Endothelial cell of umbilical vein (primary cell): ENCODE data around the gene NOBOX. TPM values are rescaled to one million over a fixed set of nuclear protein-coding genes. Genes with fewer than 3 reads are reported as not detected.
"Not testable (repeated sequence)": the region's sequence is repeated elsewhere in the genome, so short reads cannot be mapped to it uniquely, and the experiment has no call there.

Source experiments
- BruUV-seq: library from RNA; stranded (reverse); fragments of 400-500 nt; replicated peaks from 2 replicates; lab custom pipeline; 2021; lab: Mats Ljungman, UMichigan
- CTCF ChIA-PET: fragments of 300-600, 350-600 bp; sonication (Branson Sonifier 250); formaldehyde crosslinking; loops from one replicate; lab custom pipeline; 2021; ENCODE audit warnings: antibody characterized with exemption, inconsistent platforms; lab: Charles Lee
- POLR2A ChIA-PET: fragments of 300-600, 350-600 bp; sonication (Branson Sonifier 250); formaldehyde crosslinking; loops from one replicate; lab custom pipeline; 2021; ENCODE audit warnings: antibody characterized with exemption, inconsistent platforms; lab: Charles Lee
- DNase-seq: peaks from one replicate; pipeline ENCODE4 v3.0.0-alpha.2; 2011; ENCODE audit warnings: low read depth, low spot score
- FAIRE-seq: peaks from 2 replicates; lab custom pipeline; 2011; peaks lifted over from hg19 to GRCh38; lab: Jason Lieb, UNC
- H2AFZ ChIP-seq: 2 replicates; pipeline ENCODE4 v1.6.0; 2012; ENCODE audit warnings: low read depth, low read length, control low read depth, inconsistent platforms
- H3K27ac ChIP-seq: 2 replicates; pipeline ENCODE4 v1.5.1; 2011; ENCODE audit warnings: low read depth, mild to moderate bottlenecking, control low read depth, low read length, moderate library complexity; ENCODE audit not compliant: insufficient read depth
- H3K27me3 ChIP-seq, 2 experiments: 2 replicates each; pipeline versions ENCODE4 v1.6.0 to v1.6.1; 2011; ENCODE audit warnings: low read length in 2 of 2, mixed read lengths in 1 of 2; ENCODE audit not compliant: control insufficient read depth in 2 of 2, insufficient read depth in 2 of 2
- H3K36me3 ChIP-seq, 2 experiments: 2 replicates in 1 of 2; 3 replicates in 1 of 2; pipeline ENCODE4 v1.5.1; 2011; ENCODE audit warnings: low read length in 2 of 2, mild to moderate bottlenecking in 1 of 2, moderate library complexity in 1 of 2; ENCODE audit not compliant: control insufficient read depth in 2 of 2, insufficient read depth in 2 of 2; ENCODE audit errors: extremely low read depth in 1 of 2
- H3K4me1 ChIP-seq: 3 replicates; pipeline ENCODE4 v1.5.1; 2011; ENCODE audit warnings: mild to moderate bottlenecking, low read length; ENCODE audit not compliant: control insufficient read depth, insufficient read depth; ENCODE audit errors: extremely low read depth
- H3K4me2 ChIP-seq: 2 replicates; pipeline ENCODE4 v1.6.1; 2011; ENCODE audit warnings: low read length, control low read depth, mixed read lengths; ENCODE audit not compliant: insufficient read depth
- H3K4me3 ChIP-seq, 3 experiments: fragments of 200-600 bp in 1 of 3; sonication (generic), shearing (Covaris generic) in 1 of 3; replicated peaks in 1 of 3; 2 replicates each; pipeline ENCODE4 v1.5.1; 2011 to 2016; ENCODE audit warnings: control low read depth in 3 of 3, low read length in 3 of 3, mild to moderate bottlenecking in 2 of 3, inconsistent platforms in 1 of 3, low read depth in 1 of 3, moderate library complexity in 1 of 3; ENCODE audit not compliant: insufficient read depth in 1 of 3
- H3K79me2 ChIP-seq: 2 replicates; pipeline ENCODE4 v1.6.0; 2012; ENCODE audit warnings: low read length, inconsistent platforms; ENCODE audit not compliant: control insufficient read depth, insufficient read depth
- H3K9ac ChIP-seq: replicated peaks from 2 replicates; pipeline ENCODE3; 2011; ENCODE audit warnings: low read length, control low read depth; ENCODE audit not compliant: insufficient read depth; ENCODE audit errors: extremely low read depth
- H3K9me1 ChIP-seq: replicated peaks from 3 replicates; pipeline ENCODE4 v1.6.0; 2011; ENCODE audit warnings: mild to moderate bottlenecking, low read length; ENCODE audit not compliant: control insufficient read depth, insufficient read depth; ENCODE audit errors: extremely low read depth
- H3K9me3 ChIP-seq: replicated peaks from 2 replicates; pipeline ENCODE4 v1.5.1; 2012; ENCODE audit warnings: low read length, inconsistent platforms; ENCODE audit not compliant: control insufficient read depth, insufficient read depth
- H4K20me1 ChIP-seq: replicated peaks from 2 replicates; pipeline ENCODE3; 2011; ENCODE audit warnings: mild to moderate bottlenecking, low read length; ENCODE audit not compliant: control insufficient read depth, insufficient read depth; ENCODE audit errors: extremely low read depth
- CTCF ChIP-seq, 2 donors: IDR thresholded peaks; 1 replicate in 1 of 2; 2 replicates in 1 of 2; pipeline ENCODE4 v1.5.1; 2011; ENCODE audit warnings: low read length in 2 of 2, mild to moderate bottlenecking in 2 of 2, moderate library complexity in 2 of 2, control low read depth in 1 of 2, inconsistent platforms in 1 of 2, low read depth in 1 of 2; ENCODE audit not compliant: insufficient read depth in 1 of 2; ENCODE audit errors: extremely low read depth in 1 of 2
- EZH2 ChIP-seq: IDR thresholded peaks from 2 replicates; pipeline ENCODE4 v1.6.1; 2012; ENCODE audit warnings: borderline replicate concordance, low read depth, mild to moderate bottlenecking, moderate library complexity, low read length, inconsistent platforms; ENCODE audit not compliant: severe bottlenecking
- FOS ChIP-seq: IDR thresholded peaks from 2 replicates; pipeline ENCODE4 v1.6.1; 2011; ENCODE audit warnings: mild to moderate bottlenecking, low read length, moderate library complexity, borderline replicate concordance; ENCODE audit not compliant: insufficient read depth
- GATA2 ChIP-seq: IDR thresholded peaks from 2 replicates; pipeline ENCODE4 v1.7.0; 2011; ENCODE audit warnings: low read depth, mild to moderate bottlenecking, moderate library complexity, mixed read lengths, low read length; ENCODE audit not compliant: insufficient read length, insufficient read depth
- JUN ChIP-seq: IDR thresholded peaks from 2 replicates; pipeline ENCODE4 v1.6.1; 2011; ENCODE audit warnings: borderline replicate concordance, low read depth; ENCODE audit not compliant: insufficient read length, insufficient read depth
- MAX ChIP-seq: IDR thresholded peaks from 2 replicates; pipeline ENCODE4 v1.6.1; 2011; ENCODE audit not compliant: insufficient read depth, insufficient read length
- MYC ChIP-seq: IDR thresholded peaks from one replicate; pipeline ENCODE4 v1.6.1; 2011; ENCODE audit warnings: mild to moderate bottlenecking, low read depth, low read length
- POLR2A ChIP-seq: IDR thresholded peaks from 2 replicates; pipeline ENCODE4 v1.6.1; 2012; ENCODE audit warnings: low read depth, mild to moderate bottlenecking, control low read depth, low read length
- POLR2AphosphoS5 ChIP-seq: IDR thresholded peaks from 2 replicates; pipeline ENCODE4 v1.6.1; 2012; ENCODE audit warnings: low read depth, mild to moderate bottlenecking, control low read depth, low read length, moderate library complexity; ENCODE audit not compliant: insufficient read depth
- dilution Hi-C: fragments of 300-500 bp; cut with MboI; formaldehyde crosslinking; loops from one replicate; pipeline ENCODE4 v1.15.0; 2019; ENCODE audit warnings: low sequenced_read_pairs; ENCODE audit not compliant: extremely low pct_ligation_motif_present
- intact Hi-C: fragments of 100-400 bp; cut with micrococcal nuclease; formaldehyde crosslinking; loops from one replicate; pipeline ENCODE4 v1.10.0; 2022
- polyA plus RNA-seq, 4 experiments: library from polyadenylated mRNA; depleted of rRNA in 3 of 4; stranded (reverse) in 3 of 4; unstranded in 1 of 4; fragments of >200 nt; gene quantifications; 2 replicates each; pipeline versions ENCODE4 v1.2.1 to v1.2.3, GENCODE V29; 2011 to 2012; ENCODE audit warnings: missing spikeins in 1 of 4
- total RNA-seq: library from RNA; stranded (reverse); gene quantifications from 2 replicates; pipeline ENCODE4 v1.2.3, GENCODE V29; 2021

Gene NOBOX
- total and polyA plus RNA-seq, 2 donors (not counting 3 experiments of a cell fraction or from before 2014, with no cell fraction given): not detected

- ChIA-PET POLR2A (no interaction called here), CTCF (no interaction called here)
- H3K27me3 ChIP-seq: no peaks in the 10 kb centered on the region
- BruUV-seq: no TSS peak
- dilution Hi-C loops (no loop called here), intact Hi-C loops (no loop called here)
- no peak overlapping the region for H3K9ac ChIP-seq
- no peak overlapping the region for H3K27ac ChIP-seq
- H2AFZ ChIP-seq: no peak overlapping the region
- no peaks in the 10 kb centered on the region for H3K36me3 ChIP-seq
- H3K4me1 ChIP-seq: no peaks in the 10 kb centered on the region
- H3K4me2 ChIP-seq: no peak overlapping the region
- no peaks in the 10 kb centered on the region for H3K79me2 ChIP-seq
- H4K20me1 ChIP-seq: no peaks in the 10 kb centered on the region
- H3K9me3 ChIP-seq: no peaks in the 10 kb centered on the region
- H3K9me1 ChIP-seq: no peaks in the 10 kb centered on the region
- DNase-seq (no peak), FAIRE-seq (no peak)
- H3K4me3 ChIP-seq: no peak overlapping the region
- TF ChIP-seq MAX (no peak), GATA2 (no peak), JUN (no peak), EZH2 (no peak), POLR2A (no peak), FOS (no peak), POLR2AphosphoS5 (no peak), CTCF (IDR thresholded peaks at IDR 0.05; ENCODE audit: extremely low read depth in 1 of 2, insufficient read depth in 1 of 2, low read depth in 1 of 2, low read length in 2 of 2) (no peak), MYC (no peak)
Observed at GRCh38 chr7:144428431-144428830, 24.9 kb upstream of the NOBOX start.

GRCh38 chr7:144427539-144427938 is 24.0 kb upstream of the NOBOX start:
- CTCF ChIA-PET: not testable (repeated sequence)

GRCh38 chr7:144418931-144419330 is 15.4 kb upstream of the NOBOX start:
- H3K27ac ChIP-seq, H3K9me1 ChIP-seq, BruUV-seq, H3K9me3 ChIP-seq, H3K36me3 ChIP-seq, POLR2A ChIA-PET, H2AFZ ChIP-seq, H3K4me2 ChIP-seq, H3K79me2 ChIP-seq, H3K9ac ChIP-seq, CTCF ChIA-PET, H3K27me3 ChIP-seq, DNase-seq, H4K20me1 ChIP-seq, dilution Hi-C loops, intact Hi-C loops, H3K4me3 ChIP-seq, H3K4me1 ChIP-seq, FAIRE-seq: not testable (repeated sequence)

More at GRCh38 chr7:144427539-144427938, 24.0 kb upstream of the NOBOX start:
- H3K79me2 ChIP-seq, H2AFZ ChIP-seq, H3K9ac ChIP-seq, H3K36me3 ChIP-seq, H4K20me1 ChIP-seq, H3K27me3 ChIP-seq, POLR2A ChIA-PET, H3K4me1 ChIP-seq, H3K4me3 ChIP-seq, intact Hi-C loops, H3K4me2 ChIP-seq, DNase-seq, H3K9me3 ChIP-seq, H3K27ac ChIP-seq, dilution Hi-C loops, BruUV-seq, H3K9me1 ChIP-seq, FAIRE-seq: not testable (repeated sequence)
